Skin epidermis (tissue), 12 donors: ENCODE measurements around the gene GORASP2.
"Not testable (repeated sequence)": the region's sequence is repeated elsewhere in the genome, so short reads cannot be mapped to it uniquely, and the experiment has no call there.

ENCODE experiments used
- H3K27ac ChIP-seq, 21 experiments: fragments of 200-600 bp; sonication (generic) in 11 of 21; one replicate each; pipeline ENCODE4 v1.5.0; 2020; ENCODE audit warnings: mild to moderate bottlenecking in 3 of 21, inconsistent platforms in 2 of 21, moderate library complexity in 2 of 21
- H3K4me3 ChIP-seq, 7 experiments: fragments of 200-600 bp; sonication (generic) in 2 of 7; one replicate each; pipeline ENCODE4 v1.5.0; 2020; ENCODE audit warnings: inconsistent platforms in 2 of 7, mild to moderate bottlenecking in 2 of 7, moderate library complexity in 1 of 7

The GORASP2 gene

GRCh38 chr2:170928824-170929685 is at the start of gene GORASP2:
Gene GORASP2 (plus strand): TSS chr2:170929253. CDS start chr2:170929341, 88 bp downstream.
- Histone ChIP-seq H3K4me3 (peak within 1 kb of the TSS; percentile 82 to 99 (median 98)), H3K27ac (peak within 1 kb of the TSS; percentile 76 to 98 (median 95))

GRCh38 chr2:170881840-170882239 is 47.2 kb upstream of the GORASP2 start:
- H3K4me3 ChIP-seq = no peak overlapping the region
- no peak overlapping the region for H3K27ac ChIP-seq

- no peak overlapping the region for H3K27ac ChIP-seq
- no peak overlapping the region for H3K4me3 ChIP-seq
Observed at GRCh38 chr2:170882758-170883157, 46.3 kb upstream of the GORASP2 start.

GRCh38 chr2:170883683-170884082 is 45.4 kb upstream of the GORASP2 start:
- no peak overlapping the region for H3K27ac ChIP-seq
- H3K4me3 ChIP-seq = no peak overlapping the region

- H3K4me3 ChIP-seq = no peak overlapping the region
- H3K27ac ChIP-seq = no peak overlapping the region
Observed at GRCh38 chr2:170885130-170885791, 43.8 kb upstream of the GORASP2 start.

GRCh38 chr2:170886386-170886785 is 42.7 kb upstream of the GORASP2 start:
- Histone ChIP-seq H3K4me3 (no peak overlapping the region), H3K27ac (no peak overlapping the region)

- no peak overlapping the region for H3K27ac ChIP-seq
- H3K4me3 ChIP-seq = no peak overlapping the region
Observed at GRCh38 chr2:170887496-170887895, 41.6 kb upstream of the GORASP2 start.

GRCh38 chr2:170887896-170888295 is 41.2 kb upstream of the GORASP2 start:
- Histone ChIP-seq H3K4me3 (no peak overlapping the region), H3K27ac (no peak overlapping the region)

GRCh38 chr2:170891893-170892292 is 37.2 kb upstream of the GORASP2 start:
- H3K4me3 ChIP-seq = no peak overlapping the region

GRCh38 chr2:170892391-170892951 is 36.6 kb upstream of the GORASP2 start:
- H3K27ac ChIP-seq = no peak overlapping the region
- no peak overlapping the region for H3K4me3 ChIP-seq

More at GRCh38 chr2:170891893-170892292, 37.2 kb upstream of the GORASP2 start:
- no peak overlapping the region for H3K27ac ChIP-seq

GRCh38 chr2:170895023-170895757 is 33.9 kb upstream of the GORASP2 start:
- H3K27ac ChIP-seq = no peak overlapping the region
- no peak overlapping the region for H3K4me3 ChIP-seq

GRCh38 chr2:170896622-170897021 is 32.4 kb upstream of the GORASP2 start:
- H3K27ac ChIP-seq = no peak overlapping the region
- H3K4me3 ChIP-seq = no peak overlapping the region

- Histone ChIP-seq H3K27ac (no peak overlapping the region), H3K4me3 (no peak overlapping the region)
Observed at GRCh38 chr2:170897108-170897507, 31.9 kb upstream of the GORASP2 start.

GRCh38 chr2:170905864-170906263 is 23.2 kb upstream of the GORASP2 start:
- H3K27ac ChIP-seq = no peak overlapping the region
- no peak overlapping the region for H3K4me3 ChIP-seq

- no peak overlapping the region for H3K27ac ChIP-seq
- no peak overlapping the region for H3K4me3 ChIP-seq
Observed at GRCh38 chr2:170911314-170911889, 17.7 kb upstream of the GORASP2 start.

- H3K27ac ChIP-seq, H3K4me3 ChIP-seq: not testable (repeated sequence)
Observed at GRCh38 chr2:170914994-170915666, 13.9 kb upstream of the GORASP2 start.

- no peak overlapping the region for H3K27ac ChIP-seq
- H3K4me3 ChIP-seq = no peak overlapping the region
Observed at GRCh38 chr2:170917219-170917913, 11.7 kb upstream of the GORASP2 start.

GRCh38 chr2:170917957-170918356 is 11.1 kb upstream of the GORASP2 start:
- no peak overlapping the region for H3K27ac ChIP-seq
- H3K4me3 ChIP-seq = no peak overlapping the region

- not testable (repeated sequence) for H3K27ac ChIP-seq, H3K4me3 ChIP-seq
Observed at GRCh38 chr2:170921873-170922272, 7.2 kb upstream of the GORASP2 start.
